ENCODE data around the gene EVI2A.

Gene EVI2A

GRCh38 chr17:31269036-31269577 is 52.3 kb downstream of the EVI2A start:
- no peak overlapping the region for H3K27ac ChIP-seq (replicated peaks)
- H3K27me3 ChIP-seq (ENCODE audit: insufficient read depth, poor library complexity, severe bottlenecking) = no peaks in the 10 kb centered on the region
- no peak overlapping the region for H3K4me3 ChIP-seq (replicated peaks; ENCODE audit: insufficient read depth, low read length)
- TF ChIP-seq GABPA (IDR thresholded peaks at IDR 0.05; ENCODE audit: low read depth) = no peak
- no peak for TF ChIP-seq SPI1 (IDR thresholded peaks at IDR 0.05; ENCODE audit: borderline replicate concordance, low read depth)
- TF ChIP-seq POLR2AphosphoS5 (IDR thresholded peaks at IDR 0.05; ENCODE audit: low read depth) = no peak
- no peak for TF ChIP-seq CTCF (IDR thresholded peaks at IDR 0.05; ENCODE audit: insufficient read depth, low read length)
- no peak for TF ChIP-seq REST (IDR thresholded peaks at IDR 0.05; ENCODE audit: insufficient replicate concordance, low read depth)
- no peak for DNase-seq (ENCODE audit: low read depth in 1 of 2, low spot score in 1 of 2)
